GM19467 (cell line): ENCODE results near the gene ENTPD2.

Source experiments
- ATAC-seq: cut with Tn5 transposase; IDR thresholded peaks from one replicate; pipeline ENCODE4 v1.9.1; 2021; ENCODE audit warnings: mild to moderate bottlenecking, moderate library complexity; ENCODE audit not compliant: unreplicated experiment

ENTPD2 gene

DNA sequence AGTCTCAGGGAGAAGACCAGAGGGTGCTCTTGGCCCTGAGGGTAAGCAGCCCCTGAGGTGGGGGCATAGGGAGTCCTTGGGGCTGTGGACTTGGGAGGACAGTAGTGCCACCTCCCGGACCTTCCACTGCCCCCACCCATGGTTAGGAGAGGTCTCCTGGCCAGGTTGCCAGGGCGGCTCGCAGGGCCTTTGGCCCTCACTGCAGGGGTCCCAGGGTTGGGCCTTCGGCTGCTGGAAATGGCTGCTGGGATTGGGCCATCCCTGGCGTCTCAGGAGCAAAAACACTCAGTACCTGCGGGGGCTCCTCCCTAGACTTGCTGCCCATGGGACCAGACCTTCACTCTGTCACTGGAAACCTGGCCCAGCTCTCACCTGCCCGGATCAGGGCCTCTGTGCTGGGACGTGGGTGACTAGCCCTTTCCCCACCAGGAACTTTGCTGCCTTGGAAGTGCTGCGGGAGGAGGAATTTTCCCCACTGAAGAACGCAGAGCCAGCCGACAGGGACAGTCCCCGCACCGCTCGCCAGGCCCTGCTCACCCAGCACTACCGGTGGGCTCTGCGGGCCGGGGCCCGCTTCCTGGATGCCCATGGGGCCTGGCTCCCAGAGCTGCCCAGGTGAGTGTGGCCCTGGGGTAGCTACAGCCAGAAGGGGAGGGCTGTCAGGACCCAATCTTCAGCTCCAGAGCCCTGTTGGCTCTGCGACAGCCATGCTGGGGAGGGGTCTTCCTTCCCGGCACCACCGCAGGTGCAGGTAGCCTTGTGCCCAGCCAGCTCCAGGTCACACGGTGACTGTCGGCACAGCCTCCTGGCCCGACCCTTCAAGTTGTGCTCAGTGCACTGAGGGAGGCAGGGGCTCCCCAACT is 26.6 kb upstream of the ENTPD2 start:
- ATAC-seq = no peak

DNA sequence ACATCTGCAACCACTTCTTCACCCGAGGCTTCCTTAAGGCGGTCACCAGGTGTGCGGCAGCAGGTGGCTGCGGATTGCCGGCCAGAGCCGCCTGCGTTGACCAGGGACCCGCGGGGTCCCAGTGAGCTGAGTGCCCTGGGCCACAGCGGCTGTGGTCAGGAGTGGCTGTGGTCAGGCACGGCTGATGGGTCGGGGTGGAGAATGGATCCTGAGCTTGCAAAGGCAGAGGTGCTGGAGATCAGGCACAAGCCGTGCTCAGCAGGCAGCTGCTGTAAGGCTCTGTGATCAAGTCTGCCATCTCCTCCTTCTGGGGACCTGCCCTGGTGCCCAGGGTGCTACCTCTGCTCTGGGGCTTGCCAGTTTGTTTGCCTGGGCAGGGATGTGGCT is 25.5 kb upstream of the ENTPD2 start:
- no peak for ATAC-seq

- ATAC-seq = no peak
Measured at GRCh38 chr9:137078701-137079400, 25.0 kb upstream of the ENTPD2 start.

DNA sequence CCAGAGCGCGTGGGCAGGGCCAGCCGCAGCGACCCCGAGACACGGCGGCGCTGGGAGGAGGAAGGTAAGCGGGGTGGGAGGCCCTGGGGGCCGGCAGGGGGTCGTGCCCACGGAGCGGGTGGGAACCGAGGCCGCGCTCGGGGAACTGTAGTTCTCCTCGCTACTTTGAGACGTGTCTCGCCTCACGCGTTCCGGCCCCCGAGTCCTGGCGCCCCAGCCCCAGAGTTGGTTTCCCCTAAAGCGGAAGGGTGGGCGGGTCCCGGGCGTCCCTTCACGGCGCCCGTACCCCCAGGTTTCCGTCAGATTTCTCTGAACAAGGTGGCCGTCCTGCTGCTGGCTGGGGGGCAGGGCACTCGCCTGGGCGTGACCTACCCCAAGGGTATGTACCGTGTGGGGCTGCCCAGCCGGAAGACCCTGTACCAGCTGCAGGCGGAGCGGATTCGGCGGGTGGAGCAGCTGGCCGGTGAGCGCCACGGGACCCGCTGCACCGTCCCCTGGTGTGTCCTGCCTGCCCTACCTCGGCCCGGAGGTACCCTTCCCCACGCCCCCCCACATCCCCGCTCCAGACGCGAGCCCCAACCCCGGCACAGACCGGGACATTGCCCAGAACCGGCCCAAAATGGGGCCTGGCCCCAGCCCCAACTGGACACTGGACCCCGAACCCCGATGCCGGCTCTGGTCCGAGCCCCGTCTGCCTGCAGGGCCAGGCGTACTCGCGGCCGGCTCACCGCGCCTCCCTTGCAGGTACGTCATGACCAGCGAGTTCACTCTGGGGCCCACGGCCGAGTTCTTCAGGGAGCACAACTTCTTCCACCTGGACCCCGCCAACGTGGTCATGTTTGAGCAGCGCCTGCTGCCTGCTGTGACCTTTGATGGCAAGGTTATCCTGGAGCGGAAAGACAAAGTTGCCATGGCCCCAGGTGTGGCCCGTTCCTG is 24.2 kb upstream of the ENTPD2 start:
- ATAC-seq = peak; percentile 4

GRCh38 chr9:137077010-137077747 is 23.3 kb upstream of the ENTPD2 start, which contains the start of gene UAP1L1:
Gene UAP1L1, plus strand, starts transcription at chr9:137077517. Its CDS starts 16 bp downstream, at chr9:137077533.
- peak; percentile 40 for ATAC-seq

DNA sequence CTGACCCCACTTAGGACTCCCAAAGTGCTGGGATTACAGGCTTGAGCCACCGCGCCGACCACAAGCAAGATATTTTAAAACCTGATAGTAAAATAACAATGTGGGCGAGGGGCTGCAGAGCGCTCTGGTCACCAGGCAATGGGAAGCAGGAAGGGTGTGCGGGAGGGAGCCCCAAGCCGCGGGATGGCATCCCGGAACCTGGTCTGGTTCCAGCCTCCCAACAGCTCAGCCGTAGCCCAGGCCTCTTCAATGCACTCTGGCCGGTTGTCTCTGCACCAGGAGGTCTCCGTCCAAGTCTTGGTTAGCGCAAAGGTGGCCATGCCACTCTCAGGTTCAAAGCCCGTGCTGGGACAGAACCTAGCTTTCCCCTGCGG is 22.8 kb upstream of the ENTPD2 start:
- no peak for ATAC-seq

GRCh38 chr9:137075275-137075775 is 21.5 kb upstream of the ENTPD2 start:
- no peak for ATAC-seq

DNA sequence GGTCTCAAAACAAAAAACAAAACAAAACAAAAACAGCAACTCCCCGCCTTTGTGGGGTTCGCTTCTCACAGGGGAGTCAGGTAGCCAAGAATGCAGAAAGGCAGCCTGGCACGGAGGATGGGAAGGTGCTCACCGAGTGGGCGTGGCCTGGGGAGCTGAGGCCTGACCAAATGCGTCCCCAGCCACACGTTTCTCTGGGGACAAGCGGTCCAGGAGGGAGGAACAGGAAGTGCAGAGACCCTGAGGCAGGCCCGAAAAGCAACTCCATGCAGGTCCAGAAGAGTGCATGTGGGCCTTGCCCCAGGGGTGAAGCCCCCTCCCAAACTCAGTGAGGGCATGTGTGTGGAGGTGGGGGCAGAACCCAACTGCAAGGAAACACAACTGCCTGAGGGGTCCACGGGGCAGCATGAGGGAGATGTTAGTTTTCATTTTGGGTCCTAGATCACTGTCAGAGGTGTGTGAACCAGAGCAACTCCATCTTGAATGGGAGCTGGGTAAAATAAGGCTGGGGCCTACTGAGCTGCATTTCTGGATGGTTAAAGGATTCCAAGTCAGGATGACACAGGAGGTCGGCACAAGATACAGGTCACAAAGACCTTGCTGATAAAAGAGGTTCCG is 20.9 kb upstream of the ENTPD2 start:
- ATAC-seq = no peak

DNA sequence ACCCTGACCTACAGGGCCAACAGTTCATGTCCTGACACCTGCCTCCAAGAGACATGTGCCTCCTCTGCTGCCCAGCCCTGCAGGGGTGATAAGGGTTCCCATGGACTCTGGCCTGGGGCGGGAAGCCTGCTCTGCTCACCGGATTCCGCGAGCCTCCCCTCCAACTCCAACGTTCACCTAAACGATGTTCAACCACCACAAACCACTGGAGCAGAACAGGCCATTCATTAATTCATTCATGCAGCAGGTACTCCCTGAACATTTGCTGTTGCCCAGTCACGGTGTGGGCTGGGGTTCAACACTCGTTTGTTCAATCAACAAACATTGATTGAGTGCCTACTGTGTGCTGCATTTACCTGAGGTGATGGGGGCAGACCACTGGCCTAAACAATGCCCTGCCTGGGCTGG is 20.1 kb upstream of the ENTPD2 start:
- ATAC-seq = no peak

DNA sequence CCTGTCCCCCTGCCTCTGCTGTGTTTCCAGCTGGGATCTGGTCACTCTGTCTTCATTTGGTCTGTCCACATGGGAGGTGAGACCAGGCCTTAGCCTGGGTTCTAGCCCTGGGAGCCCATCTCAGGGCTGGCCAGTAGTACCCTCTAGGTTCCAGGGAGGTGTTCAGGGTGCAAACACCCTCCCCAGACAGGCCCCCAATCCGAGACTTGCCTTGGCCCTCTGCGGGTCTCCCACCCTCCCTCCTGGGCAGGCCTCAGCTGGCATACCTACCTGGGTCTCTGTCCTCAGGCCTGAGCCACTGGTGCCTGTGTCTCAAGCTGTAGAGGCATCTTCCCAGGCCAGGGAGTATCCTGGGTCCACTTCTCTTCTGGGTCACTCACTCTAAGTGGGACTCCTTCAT is 17.4 kb upstream of the ENTPD2 start:
- ATAC-seq = no peak

DNA sequence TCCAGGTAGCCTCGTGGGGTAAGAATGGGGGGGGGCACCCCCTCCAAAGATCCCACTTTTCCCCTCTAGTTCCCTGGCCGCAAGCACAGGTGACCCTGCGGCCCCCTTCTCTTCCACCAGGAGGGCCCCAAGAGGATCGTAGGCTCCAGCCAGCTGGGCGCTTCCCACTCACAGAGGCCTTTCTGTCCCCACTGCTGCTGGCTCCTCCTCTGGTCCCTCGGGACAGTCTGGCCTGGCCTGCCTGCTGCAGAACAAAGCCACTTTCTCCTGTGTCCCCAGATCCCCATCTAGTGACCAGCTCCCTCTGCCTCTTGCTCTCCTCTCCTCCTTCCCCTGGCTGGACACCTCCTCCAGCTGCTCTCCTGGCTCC is 17.0 kb upstream of the ENTPD2 start:
- ATAC-seq = peak; percentile 8

GRCh38 chr9:137070201-137070905 is 16.5 kb upstream of the ENTPD2 start, which contains the start of gene SAPCD2:
Gene SAPCD2, minus strand, starts transcription at chr9:137070557. Its CDS starts 97 bp downstream, at chr9:137070460.
- ATAC-seq = peak; percentile 53

DNA sequence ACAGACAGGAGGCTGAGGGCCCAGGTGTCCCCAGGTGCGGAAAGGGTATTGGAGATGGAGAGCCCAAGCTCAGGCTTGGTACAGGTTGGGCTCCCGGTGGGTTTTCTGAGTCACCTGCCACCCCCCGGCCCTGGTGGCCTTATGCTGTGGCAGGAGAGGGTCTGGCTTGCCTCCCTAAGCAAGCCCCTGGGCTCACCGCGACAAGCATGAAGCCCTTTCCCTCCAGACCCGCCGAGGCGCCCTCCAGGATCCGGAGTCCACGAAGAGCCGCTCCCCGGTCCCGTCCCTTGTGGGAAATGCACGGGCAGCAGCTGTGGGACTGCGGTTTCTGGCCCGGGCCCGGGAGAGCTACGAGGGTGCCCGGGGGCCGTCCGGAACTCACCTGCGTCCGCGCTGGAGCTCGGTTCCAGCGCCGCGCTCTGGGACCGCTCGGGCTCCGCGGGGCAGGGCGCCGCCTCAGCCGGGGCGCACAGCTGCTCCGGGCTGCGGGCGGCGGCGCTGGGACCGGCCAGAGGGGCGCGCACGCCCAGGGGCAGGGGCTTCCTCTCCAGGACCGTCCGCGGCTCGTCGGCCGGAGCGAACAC is 15.7 kb upstream of the ENTPD2 start:
- ATAC-seq = peak; percentile 8

GRCh38 chr9:137068539-137069507 is 15.0 kb upstream of the ENTPD2 start:
- ATAC-seq = no peak

- peak; percentile 43 for ATAC-seq
Measured at GRCh38 chr9:137067860-137068538, 14.1 kb upstream of the ENTPD2 start.

DNA sequence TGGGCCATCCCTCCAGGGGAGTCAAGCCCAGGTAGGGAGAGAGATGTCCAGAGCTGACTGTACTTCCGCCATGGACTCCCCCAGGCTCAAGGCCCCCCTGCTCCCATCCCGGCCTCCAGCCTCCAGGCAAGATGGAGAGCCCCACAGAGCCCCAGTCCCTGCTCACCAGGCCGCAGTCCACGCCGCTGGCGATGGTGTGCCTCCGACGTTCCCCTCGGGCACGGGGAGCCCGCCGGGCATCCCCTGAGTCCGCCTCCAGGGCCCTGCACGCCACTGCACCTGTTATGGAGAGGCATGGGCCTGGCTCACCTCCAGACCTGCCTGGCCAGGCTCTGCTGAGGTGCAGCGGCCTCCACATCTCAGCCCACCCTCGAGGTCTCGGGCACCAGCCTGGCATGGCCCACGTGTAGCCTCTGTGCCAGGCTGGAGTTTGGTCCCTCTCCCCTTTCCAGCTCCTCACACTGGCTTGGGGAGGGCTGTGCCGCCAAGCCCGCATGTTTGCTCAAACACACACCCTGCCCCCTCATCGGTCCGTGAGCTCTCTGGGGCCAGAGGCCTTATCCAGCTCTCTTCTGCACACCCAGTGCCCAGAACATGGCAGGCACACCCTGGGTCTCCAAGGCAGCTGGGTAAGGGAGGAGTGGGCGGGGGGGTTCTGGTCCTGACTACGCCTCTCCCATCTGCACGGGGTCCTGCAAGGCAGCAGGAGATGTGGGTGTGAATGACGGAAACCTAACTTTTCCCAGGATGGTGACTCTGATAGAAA is 12.4 kb upstream of the ENTPD2 start:
- no peak for ATAC-seq
